Activated CD8-positive, alpha-beta memory T cell treated with anti-CD3 and anti-CD28 coated beads, Interleukin-2, amount 50 U/mL, for 48 hours (primary cell): ENCODE data around the gene MEIOB.
A peak's percentile ranks its signal among the peaks of the same experiment; 100 is the strongest.
"Not testable (repeated sequence)": the region's sequence is repeated elsewhere in the genome, so short reads cannot be mapped to it uniquely, and the experiment has no call there.

Source experiments
- DNase-seq: peaks from one replicate; pipeline ENCODE4 v3.0.0-alpha.2; 2020

The MEIOB gene

GRCh38 chr16:1871974-1872635 lies at the start of gene MEIOB:
TSS of gene MEIOB (minus strand) at chr16:1872164. CDS start at chr16:1868175, 3,989 bp downstream.
- peak; percentile 85 for DNase-seq

- DNase-seq: no peak
These were observed 48.8 kb upstream of the MEIOB start for GRCh38 chr16:1920727-1921171.

GRCh38 chr16:1920122-1920521 lies 48.2 kb upstream of the MEIOB start:
- DNase-seq: not testable (repeated sequence)

GRCh38 chr16:1919327-1919998 lies 47.5 kb upstream of the MEIOB start:
- DNase-seq: no peak

- DNase-seq: no peak
These were observed 46.7 kb upstream of the MEIOB start, which contains the start of gene HS3ST6 for GRCh38 chr16:1918351-1919326. TSS of gene HS3ST6 (minus strand) at chr16:1918415. CDS start at chr16:1918323, 92 bp downstream.

GRCh38 chr16:1917665-1918350 lies 45.8 kb upstream of the MEIOB start:
- no peak for DNase-seq

- no peak for DNase-seq
These were observed 45.2 kb upstream of the MEIOB start for GRCh38 chr16:1917056-1917664.

GRCh38 chr16:1916640-1916990 lies 44.7 kb upstream of the MEIOB start:
- DNase-seq: no peak

- no peak for DNase-seq
These were observed 44.0 kb upstream of the MEIOB start for GRCh38 chr16:1915732-1916639.

- DNase-seq: no peak
These were observed 43.0 kb upstream of the MEIOB start for GRCh38 chr16:1914988-1915387.

- DNase-seq: no peak
These were observed 42.2 kb upstream of the MEIOB start for GRCh38 chr16:1914084-1914608.

- DNase-seq: no peak
These were observed 41.5 kb upstream of the MEIOB start for GRCh38 chr16:1913327-1914083.

GRCh38 chr16:1912215-1912543 lies 40.2 kb upstream of the MEIOB start:
- no peak for DNase-seq

- no peak for DNase-seq
These were observed 39.7 kb upstream of the MEIOB start for GRCh38 chr16:1911467-1912214.

GRCh38 chr16:1909561-1910231 lies 37.7 kb upstream of the MEIOB start:
- no peak for DNase-seq

- no peak for DNase-seq
These were observed 37.0 kb upstream of the MEIOB start for GRCh38 chr16:1908983-1909382.

- no peak for DNase-seq
These were observed 36.2 kb upstream of the MEIOB start for GRCh38 chr16:1908184-1908583.

GRCh38 chr16:1907226-1907860 lies 35.4 kb upstream of the MEIOB start:
- no peak for DNase-seq

- DNase-seq: no peak
These were observed 34.8 kb upstream of the MEIOB start for GRCh38 chr16:1906846-1907165.
